NCI-H774 (cell line): Measurements from ENCODE around the gene ITPRIP.

Experiments
- DNase-seq: peaks from one replicate; lab custom pipeline; 2025; lab: John Stamatoyannopoulos, UW

Gene ITPRIP

DNA sequence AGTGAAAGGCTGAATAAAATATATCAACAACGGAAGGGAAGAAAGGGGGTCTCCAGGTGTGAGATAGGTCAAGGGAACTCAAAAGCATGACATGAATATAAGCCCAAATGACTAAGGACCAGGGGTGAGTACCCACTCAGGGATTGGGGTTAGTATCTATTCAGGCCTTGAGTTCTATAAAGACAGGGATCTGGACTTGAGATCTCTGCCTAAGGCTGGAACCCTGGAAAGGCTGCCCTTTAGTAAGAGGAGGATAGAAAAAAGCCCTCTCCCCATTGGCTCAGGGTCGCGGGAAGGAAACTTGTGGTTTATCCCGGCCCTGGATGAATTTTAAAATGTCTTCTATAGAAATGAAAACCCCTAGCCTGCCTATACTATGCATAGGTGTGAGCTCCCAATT is 2.4 kb upstream of the ITPRIP start:
- DNase-seq = no peak

DNA sequence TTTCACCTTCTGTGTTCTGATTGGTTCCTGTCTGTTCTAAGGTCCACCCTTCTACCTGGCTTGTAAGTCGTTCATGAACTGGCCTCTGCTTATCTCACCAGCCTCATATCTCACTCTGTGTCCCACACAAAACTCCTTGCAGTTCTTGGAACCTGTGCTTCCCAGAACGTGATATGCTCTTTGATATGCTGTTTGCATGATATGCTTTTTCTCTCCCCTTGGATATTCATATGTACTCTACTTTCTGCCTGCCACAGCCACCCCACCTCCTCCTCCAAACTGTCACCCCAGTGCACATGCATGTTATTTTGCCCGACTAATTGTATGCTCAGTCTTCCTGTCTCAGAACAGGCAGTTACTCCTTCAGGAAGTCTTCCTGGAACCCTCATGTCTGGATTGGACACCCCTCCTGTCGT is 1.9 kb upstream of the ITPRIP start:
- no peak for DNase-seq

DNA sequence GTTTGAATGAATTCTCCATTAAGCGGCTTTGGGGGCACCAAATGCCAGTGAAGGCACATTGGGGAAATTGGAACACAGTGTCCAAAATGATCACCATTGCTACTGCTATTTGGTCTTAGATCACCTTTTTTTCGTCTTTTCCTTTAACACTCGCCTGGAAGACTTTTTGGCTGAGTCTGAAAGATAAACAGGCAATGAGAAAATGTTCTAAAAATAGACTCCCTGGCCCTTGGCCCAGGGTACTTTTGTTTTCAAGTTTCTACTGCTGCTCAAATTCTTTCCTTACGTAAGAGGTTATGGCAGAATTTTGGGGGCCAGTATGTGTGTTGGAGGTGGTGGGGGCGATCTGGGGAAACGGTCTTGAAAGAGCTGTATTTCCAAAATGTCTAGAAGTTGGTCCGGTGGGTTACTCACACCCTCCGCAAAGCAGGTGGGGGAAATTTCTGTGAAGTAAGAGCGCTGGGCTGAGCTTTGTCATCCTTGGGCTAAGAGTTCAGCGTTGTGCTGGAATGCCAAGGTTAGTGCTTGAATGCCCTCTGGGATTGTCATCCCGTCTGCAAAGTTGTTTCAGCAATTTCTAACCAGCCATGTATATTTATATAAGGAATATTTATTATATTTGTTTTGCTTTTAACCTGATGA is 1.3 kb upstream of the ITPRIP start:
- no peak for DNase-seq

DNA sequence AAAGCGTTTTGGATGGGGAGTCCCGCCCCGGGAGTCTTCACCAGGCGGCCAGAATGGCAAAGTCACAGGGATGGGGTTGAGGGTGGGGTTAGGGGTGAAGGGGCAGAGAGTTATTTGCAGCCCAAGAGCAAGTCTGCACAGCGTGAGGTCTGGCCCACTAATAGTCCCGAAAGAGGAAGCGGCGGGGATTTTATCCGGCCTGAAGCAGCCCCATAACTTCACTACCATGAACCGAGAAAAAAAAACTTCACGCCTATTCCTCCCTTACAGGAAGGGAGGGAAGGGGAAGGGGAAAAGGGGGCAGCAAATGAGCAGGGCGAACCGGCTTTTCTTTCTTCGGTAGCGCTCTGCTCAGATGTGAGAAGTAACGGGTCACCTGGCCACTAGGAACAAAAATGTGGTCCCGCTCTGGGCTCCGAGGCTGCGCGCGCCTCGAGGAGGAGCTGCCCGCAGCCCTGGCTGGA is 712 bp downstream of the ITPRIP start:
- no peak for DNase-seq

DNA sequence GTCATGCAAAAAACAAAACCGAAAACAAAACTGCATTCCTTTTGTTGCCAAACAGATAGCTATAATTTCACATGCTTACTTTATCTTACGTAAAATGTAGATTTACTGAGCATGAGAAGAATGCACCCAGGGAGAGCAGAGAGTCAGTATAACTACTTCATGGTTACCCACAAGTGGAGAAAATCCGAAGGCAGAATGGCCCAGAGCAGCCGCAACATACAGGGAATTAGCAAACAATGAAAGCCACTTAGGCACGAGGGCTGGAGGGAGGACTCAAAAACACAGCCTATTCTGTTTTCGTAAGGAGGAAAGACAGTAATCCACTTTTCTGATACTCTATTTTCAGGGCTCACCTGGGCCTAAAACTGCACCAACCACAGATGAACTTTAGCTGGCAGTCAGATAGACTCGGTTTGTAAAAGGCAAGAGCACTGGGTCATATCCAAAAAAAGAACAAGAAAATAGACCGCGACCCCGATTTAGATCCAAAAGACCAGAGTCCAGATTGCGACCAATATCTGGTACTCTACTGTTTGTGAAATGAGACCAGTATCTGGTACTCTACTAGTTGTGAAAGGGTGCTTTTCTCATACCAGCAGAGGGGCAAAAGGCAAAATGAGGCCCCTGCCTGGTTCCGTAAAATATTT is 1.3 kb downstream of the ITPRIP start:
- DNase-seq = no peak

DNA sequence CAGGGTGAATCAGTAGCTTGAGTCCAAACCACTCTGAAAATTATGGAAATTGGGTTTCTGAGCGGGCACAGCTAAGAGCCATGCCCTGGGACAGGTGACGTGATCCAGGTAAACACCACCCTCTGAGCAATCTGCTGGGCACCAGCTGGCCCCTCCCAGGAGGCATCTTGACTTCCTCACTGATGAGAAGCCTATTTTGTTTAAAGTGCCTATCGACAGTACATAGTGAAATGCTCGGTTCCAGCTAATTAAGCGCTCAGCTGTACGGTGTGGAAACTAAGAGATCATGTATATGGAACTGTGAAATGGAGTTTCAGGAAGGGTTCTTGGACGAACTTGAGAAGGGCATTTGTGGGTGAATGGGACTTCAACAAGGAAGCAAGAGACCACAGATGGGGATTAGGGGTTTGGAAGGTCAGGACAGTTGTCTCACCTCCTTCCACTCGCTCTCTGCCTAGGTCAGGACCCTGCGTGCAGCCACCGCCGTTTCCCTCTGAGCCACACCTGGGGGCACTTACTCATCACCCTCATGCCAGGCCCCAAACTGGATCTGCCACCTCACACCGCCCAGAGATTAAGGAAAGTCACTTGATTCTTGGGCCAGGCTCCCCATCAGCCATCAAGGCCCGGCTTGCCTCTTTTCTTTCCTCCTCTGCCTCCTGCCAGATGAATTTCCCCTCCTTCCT is 3.2 kb downstream of the ITPRIP start:
- DNase-seq = no peak

DNA sequence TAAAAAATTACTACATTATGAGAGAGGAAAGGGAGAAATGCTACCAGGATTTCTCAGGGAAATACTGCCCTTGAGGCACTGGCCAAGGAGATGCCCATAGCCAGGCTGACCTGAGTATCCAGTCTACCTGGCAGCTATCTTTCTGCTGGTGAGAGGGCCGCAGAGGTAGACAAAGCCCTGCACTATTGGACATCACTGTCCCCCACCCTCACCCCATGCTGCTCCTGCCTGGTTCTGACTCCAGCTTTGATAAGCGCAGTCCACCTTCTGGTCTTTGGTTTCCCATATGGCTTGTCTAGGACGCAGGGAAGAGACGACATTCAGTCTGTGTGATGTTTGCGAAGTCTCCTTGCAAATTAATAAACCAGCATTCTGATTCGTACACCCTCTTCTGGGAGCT is 3.7 kb downstream of the ITPRIP start:
- DNase-seq = no peak

DNA sequence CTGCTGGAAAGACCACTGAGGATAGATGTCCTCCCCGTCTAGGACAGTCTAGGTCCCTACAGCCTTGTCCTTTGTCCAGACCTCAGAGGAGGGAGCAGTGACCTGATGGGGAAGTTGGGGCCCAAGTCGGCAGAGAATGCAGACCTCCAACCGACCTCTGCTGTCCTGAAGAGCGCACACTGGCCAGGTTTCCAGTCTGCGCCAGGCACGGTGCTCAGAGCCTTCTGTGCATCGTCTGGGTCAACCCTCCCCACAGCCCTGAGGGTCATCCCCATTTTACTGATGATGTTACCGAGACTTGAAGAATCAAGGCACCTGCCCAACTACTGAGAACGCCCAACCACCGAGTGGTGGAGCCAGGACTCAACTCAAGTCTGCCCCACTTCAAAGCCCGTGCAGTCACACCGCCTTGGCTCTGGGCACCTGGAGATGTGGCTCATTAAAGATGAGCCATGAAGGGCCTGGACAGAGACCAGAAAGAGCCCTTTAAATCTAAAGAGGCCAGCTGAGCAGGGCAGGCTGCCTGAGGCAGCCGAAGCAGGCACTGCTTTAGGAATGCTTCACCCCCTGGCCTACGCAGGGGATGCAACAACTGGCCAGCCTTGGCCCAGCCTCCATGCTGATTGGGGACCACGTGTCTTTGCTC is 4.4 kb downstream of the ITPRIP start:
- no peak for DNase-seq

DNA sequence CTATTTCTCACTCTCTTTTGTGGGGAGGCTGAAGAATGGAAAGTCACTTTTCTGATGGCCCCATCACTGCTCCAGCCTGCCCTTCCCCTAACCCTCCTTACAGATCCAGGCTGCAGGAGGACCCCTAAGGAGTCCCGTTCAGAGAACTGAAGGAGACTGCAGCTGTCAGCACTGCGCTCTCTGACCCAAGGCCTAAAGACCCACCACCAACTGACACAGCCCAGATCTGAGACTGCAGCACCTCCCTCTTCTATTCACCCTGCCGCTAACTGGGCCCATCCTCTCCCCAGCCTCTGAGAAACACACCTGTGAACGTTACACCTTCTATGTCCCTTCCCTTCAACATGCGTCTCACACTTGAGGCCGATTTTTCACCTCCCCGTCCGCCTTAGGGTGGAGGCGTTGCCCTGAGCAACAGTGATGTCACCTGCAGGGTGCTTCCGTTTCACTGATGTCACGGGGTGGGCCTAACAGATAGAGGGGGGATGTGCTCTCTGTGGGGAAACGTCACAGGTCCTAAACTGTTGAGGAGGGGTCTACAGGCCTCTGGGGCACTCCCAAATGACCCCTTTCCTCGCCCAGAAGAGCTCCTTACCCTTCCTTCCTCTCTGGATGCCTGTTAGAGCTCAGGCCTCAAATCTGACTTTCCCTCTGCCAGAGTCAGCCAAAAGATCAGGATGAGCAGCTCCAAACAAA is 5.1 kb downstream of the ITPRIP start:
- no peak for DNase-seq

DNA sequence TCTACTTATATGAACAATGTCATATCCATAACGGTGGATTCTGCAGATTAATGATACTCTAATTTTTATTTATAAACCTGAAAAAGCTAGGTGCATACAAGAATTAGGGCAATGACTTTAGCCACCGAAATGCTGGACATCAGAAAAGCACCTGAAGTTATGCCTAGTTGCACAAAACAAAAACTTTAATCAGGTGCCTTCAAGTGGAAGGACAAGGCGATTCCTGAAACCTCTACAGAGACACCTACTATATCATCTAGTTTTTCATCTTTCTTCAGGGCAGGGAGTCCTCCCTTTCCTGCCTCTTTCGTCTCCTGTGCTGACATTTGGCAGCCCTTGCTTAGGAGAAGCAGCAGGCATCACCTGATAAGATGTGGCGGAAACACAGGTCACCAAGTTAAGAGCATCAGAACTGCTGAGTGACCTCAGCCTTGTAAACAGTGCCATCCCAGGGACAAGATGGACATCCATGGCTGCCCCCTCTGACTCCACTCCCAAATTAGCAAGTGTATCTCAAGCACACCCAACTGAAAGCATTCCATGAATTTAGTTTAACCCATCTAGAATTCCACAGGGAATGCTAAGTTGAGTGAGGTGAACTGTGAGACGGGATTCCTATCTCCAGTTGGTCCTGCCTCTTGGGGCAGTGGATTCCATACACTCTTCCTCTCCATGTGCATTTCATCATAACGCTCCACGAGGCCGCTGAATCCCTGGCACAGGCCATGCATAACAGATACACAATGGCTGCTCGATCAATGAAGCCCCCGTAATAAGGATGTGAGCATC is 5.8 kb downstream of the ITPRIP start:
- DNase-seq = no peak

DNA sequence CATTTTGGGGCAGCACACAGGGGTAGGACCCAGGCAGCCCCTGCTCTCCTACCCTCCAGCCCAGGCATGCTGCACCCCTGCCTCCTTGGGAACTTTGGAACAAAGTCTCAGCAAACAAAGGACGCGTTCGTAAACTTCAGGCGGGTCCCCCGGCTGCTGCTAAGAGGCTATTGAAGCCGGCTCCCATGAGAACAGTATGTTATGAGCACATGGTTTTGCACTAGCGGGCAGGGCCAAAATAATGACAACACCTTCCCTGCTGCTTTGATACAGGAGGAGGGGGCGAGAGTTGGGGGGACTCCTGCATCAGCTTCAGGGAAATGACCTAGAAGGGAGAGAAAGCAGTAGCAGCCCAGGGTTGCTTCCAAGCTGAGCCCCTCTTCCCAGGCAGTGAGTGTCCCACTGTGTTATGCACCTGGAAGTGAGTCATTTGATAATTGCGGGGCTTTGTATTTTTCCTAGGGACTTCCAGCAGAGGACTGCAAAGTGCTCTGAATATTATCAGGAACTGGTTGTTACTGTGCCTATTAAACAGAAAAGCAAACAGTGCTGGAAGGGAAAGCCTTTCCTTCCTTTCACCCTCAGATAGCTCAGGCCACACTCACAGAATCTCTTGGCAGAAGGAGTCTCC is 6.9 kb downstream of the ITPRIP start:
- DNase-seq = peak; percentile 2

DNA sequence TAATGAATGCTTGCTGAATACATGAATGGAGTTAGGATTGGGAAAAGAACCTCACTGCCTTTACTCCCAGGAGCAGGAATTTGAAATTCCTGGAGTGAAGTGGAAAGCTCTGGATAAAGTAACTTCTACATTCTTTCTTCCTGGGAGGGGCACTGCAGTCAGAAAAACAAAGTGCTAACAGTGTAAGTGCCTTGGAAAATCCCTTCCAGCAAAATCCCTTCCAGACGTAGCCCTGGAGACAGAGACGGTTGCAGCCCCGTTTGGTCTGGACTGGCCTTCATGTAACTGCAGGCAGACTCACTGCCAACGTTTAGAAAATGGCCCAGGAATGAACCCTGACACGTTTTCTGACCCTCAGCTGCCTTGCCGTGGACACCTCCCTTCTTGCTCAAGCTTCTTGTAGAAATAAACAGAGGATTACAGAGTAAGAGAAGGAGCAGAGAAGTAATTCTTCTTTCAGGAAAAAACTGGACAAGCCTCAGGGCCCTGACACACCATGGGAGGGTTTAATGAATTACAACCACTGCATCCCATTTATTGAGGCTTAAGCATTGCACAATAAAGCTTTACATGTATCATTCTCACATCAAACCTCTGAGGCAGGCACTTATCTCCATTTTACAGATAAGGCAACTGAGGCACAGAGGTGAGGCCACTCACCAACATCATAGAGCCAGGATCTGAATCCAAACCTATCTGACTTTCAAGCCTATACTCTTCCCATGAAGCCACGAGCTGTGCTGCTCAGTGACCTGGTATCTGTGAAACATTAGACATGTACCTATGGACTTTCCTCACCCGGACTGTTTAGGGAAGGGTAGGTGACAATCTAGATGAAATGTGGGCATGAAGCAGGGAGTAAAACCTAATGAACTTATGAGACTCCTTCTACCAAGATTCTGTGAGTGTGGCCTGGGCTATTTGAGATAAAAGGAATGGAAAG is 7.8 kb downstream of the ITPRIP start:
- DNase-seq = no peak

DNA sequence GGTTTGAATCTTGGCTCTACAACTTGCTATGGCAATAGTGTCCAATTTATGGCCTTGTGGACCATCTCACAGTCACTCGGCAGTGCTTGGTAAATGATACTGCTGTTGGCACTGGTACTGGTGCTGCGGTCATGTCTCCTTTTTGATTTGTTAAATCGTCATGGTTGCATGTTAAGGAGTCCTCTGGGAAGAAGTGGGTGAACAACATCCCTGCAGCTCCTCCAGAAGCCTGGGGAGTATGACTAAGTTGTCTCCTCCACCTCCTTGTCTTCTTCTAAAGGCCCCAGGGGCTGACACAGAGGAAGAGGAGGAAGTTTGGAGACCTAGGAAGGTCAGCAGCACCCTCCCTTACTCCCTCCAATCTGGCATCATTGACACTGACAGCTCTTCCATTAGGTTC is 8.5 kb downstream of the ITPRIP start:
- no peak for DNase-seq

DNA sequence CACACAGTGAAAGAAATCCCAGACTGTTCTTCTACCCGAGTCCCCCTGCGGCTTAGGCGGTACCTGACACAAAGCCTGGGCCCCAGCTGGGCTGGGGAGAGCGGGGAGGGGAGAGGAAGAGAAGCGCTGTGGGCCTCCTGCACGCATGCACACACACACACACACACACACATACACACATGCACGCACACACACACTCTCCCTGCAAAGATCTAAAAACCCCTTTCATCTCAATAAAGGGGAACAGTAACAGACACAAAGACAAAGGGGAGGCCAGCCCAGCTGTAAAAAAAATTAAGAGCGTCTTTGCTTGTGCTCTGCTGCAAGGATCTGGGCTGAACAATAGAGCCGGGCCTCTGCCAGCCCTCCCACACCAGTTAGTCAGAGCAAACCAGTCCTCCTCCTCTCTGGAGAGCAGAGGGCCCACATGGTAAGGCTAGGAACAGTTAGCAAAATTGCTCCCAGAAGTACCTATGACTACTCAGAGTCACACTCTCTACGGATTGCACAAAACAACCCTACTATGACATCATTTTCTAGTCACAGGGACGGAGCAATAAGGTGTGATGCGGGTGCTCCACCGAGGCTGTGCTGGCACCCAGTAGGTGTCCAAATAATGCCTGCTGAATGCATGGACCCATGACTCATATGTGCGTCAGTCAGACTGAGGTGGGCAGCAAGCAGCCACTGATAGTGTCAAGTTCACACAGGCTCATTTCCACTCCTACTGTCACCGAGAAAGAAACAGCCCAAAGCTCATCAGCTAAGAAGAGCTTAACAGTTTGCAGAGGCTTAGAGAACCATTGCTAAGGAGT is 9.2 kb downstream of the ITPRIP start:
- DNase-seq = no peak

DNA sequence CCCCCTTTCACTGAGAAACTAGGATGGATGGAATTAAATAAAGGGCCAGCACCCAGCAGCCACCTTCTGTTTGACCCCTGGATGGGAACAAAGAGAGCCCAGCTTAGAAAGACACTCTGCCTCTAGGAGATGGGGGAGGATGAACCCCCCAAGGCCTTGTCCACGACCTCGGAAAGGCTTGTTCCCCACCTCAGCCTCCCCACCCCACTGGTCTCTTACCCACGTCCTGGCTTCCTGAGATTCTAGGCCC is 9.7 kb downstream of the ITPRIP start:
- no peak for DNase-seq

DNA sequence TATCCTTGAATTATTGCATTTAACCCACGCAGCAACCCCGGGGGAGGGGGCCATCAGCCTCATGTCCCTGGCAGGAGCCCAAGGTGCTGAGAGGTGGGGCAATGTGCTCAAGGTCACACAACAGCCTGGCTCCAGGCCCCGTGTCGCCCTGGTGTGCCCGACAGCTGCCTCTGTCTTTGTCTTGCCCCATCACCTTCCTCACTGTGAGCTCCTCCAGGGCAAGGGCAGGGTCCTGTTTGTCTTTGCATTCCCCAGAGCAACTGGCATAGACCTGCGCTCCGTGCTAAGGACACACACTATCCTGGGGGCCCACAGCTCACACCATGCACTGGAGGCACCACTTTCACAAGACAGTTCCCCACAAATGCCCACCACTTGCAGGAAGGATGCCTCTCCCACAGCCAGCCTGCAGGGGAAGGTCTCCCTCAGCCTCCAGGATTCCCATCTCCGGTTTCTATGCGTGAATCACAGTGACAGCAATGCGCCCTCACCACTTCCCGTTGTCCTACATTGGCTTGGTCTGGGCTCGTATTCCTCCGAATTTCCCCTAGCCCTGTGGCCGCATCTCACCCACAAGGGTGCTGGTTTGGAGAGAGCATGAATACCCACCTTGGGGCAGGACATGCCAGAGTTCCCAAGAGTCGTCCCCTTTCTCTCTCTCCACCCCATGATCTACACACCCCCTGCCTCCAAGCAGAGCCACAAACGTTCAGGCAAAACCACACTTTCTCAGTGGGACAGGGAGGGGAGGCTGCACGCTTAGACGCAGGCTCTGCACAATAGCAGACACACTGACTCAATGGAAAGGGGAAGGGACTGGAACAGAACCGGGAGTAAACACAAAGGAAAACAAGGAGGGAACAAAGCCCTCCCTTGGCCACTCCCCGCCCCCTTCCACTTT is 10.3 kb downstream of the ITPRIP start:
- DNase-seq = no peak

DNA sequence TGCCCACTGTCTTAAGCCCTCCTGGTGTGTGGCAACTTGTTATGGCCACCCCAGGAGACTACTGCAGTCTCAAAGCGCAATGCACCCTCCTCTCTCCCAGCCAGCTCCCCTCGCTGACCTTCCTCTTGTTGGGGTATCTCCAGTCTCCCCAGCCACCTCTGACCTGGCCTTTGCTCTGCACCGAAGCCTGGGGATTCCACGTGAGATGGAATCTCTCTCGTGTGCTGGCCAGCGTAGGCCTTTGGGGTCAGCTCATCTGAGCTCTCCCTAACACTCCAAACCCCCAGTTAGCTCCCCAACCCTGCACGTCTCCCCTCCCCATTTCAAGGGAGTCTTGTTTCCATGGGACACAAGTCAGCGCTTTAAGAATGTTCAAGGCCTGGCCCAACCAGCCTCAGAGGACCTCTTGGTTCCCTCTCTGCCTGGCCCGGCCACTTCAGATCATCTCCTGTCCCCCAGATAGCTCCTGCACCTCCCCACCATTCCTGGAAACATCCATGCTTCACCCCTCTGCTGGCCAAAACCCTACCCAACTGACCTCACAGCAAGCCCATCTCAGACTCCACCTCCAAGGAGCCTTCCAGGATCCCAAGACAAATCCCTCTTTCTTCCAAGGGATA is 11.2 kb downstream of the ITPRIP start:
- no peak for DNase-seq
